NCI-H128 (cell line): Measurements from ENCODE around the gene EVA1C.
"Not testable (repeated sequence)": the region's sequence is repeated elsewhere in the genome, so short reads cannot be mapped to it uniquely, and the experiment has no call there.

Experiments used
- DNase-seq: peaks from one replicate; lab custom pipeline; 2025; ENCODE audit not compliant: unreplicated experiment; lab: John Stamatoyannopoulos, UW

Gene EVA1C

DNA sequence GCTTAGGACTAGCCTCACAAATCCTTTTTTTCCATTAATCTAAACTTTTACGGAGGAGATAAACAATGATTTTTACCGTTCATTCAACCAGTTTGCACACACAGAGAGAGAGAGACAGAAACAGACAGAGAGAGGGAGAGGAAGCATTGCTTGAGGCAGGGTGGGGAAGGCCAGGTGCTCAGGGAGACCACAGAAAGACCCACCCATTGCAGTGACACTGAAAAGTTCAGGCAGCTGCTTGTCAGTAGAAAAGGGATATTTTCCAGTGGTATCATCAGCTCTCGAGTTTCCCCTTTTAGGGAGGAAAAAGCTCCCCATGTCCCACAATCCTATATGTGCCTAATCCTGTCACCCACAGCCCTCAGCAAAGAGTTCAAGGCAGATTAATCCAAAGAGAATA, 145.6 kb downstream of the EVA1C start:
- no peak for DNase-seq

DNA sequence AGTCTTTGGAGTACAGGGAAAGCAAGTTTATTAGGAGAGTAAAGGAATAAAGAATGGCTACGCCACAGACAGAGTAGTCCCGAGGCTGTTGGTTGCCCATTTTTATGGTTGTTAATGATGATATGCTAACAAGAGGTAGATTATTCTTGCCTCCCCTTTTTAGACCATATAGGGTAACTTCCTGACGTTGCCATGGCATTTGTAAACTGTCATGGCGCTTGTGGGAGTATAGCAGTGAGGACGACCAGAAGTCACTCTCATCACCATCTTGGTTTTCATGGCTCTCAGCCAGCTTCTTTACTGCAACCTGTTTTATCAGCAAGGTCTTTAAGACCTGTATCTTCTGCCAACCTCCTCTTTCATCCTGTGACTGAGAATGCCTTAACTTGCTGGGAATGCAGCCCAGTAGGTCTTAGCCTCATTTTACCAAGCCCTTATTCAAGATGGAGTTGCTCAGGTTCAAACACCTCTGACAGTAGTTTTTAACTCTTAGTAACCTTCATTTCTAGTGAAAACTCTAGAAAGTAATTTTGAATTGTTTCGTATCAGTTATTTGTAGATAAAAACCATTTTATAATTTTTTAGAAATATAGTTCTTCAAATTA, 146.6 kb downstream of the EVA1C start:
- no peak for DNase-seq

DNA sequence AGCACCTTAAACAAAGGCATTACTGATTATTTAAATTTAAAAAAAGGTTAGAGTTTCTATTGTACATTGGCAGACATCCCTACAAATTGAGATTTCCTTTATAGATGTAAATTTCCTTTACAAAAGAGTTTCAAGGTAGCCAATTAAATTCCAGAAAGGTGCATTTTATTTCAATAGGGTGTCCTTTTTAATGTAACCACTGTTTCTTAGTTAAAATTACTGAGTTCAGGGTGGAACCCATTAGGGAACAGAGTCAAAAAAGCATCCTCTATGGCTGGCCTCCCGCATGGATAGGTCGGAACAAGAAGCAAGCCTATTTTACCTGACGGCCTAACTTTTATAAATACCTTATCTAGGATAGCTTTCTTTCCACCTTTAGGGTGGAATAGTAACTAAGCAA, 148.4 kb downstream of the EVA1C start:
- DNase-seq = no peak

DNA sequence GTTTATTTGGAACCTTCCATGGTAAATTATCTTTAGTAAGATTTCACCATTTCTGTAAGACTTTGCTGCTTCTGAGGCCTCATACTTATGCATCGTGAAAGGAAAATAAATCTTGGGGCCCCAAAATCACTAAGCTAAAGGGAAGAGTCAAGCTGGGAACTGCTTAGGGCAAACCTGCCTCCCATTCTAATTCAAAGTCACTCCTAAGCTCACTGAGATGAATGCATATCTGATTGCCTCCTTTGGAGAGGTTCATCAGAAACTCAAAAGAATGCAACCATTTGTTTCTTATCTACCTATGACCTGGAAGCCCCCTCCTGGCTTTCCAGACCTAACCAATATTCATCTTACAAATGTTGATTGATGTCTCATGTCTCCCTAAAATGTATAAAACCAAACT, 149.0 kb downstream of the EVA1C start:
- DNase-seq = not testable (repeated sequence)

DNA sequence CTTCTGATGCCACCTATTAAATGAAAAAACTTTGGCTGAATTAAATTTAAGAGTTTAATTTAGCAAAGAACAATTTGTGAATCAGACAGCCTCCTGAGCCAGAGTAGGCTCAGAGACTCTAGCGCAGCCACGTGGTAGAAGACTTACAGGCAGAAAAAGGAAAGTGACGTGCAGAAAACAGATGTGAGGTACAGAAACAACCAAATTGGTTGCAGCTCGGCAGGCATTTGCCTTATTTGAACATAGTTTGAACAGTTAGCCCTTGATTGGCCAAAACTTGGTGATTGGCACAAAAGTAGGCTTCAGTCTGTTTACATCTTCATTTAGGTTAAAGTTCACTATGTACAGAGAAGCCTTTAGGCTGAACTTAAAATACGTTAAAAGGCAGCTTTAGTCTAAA, 149.9 kb downstream of the EVA1C start:
- no peak for DNase-seq

DNA sequence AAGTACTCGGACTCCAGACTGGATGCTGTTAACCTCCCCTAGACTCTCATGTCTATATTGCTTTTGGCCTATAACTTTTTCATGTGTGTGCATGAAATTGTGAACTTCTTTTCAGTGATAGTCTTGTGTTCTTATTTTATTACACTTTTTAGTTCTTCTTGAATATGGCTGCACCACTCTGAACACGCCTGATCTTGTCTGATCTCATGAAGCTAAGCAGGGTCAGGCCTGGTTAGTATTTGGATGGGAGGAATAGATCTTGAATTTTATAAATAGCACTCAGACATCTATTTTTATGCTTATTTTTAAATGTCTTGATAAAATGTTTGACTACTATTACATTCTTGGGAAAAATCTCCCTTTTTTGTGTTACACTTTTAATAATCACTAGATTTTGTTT, 150.4 kb downstream of the EVA1C start:
- no peak for DNase-seq
